ENCODE data around the gene DRD2.

The DRD2 gene

DNA sequence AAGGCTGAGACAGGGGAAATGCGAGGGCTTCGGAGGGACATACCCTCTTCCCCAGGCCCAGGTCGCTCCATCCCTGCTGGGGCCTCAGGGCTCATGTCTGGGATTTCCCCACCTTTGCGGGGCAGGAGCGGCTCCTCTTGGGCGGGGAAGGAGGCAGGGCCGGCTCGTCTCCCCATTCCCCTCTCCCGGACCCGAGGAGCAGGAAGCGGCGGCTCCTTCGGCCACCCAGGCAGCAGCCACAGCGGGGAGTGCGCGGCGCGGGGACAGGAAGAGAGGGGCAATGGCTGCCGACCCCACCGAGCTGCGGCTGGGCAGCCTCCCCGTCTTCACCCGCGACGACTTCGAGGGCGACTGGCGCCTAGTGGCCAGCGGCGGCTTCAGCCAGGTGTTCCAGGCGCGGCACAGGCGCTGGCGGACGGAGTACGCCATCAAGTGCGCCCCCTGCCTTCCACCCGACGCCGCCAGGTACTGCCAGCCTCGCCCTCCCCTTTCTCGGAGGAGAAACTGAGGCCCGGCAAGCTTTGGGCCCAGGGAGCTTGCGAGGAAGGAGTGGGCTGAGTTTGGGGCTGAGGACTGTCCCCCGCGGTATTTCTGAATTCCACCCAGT is 87.5 kb downstream of the DRD2 start, which contains the start of gene ANKK1:
Gene ANKK1 (plus strand): TSS at position 175 of the 607 bp plus-strand sequence. CDS start 106 bp downstream, at position 281.
- CTCF ChIA-PET: interaction anchor here (1.3 kb wide), 1 partner anchor 17 kb away, joined by 3 read pairs; no protein-coding TSS in a partner anchor
- TF ChIP-seq, protein P1, sequence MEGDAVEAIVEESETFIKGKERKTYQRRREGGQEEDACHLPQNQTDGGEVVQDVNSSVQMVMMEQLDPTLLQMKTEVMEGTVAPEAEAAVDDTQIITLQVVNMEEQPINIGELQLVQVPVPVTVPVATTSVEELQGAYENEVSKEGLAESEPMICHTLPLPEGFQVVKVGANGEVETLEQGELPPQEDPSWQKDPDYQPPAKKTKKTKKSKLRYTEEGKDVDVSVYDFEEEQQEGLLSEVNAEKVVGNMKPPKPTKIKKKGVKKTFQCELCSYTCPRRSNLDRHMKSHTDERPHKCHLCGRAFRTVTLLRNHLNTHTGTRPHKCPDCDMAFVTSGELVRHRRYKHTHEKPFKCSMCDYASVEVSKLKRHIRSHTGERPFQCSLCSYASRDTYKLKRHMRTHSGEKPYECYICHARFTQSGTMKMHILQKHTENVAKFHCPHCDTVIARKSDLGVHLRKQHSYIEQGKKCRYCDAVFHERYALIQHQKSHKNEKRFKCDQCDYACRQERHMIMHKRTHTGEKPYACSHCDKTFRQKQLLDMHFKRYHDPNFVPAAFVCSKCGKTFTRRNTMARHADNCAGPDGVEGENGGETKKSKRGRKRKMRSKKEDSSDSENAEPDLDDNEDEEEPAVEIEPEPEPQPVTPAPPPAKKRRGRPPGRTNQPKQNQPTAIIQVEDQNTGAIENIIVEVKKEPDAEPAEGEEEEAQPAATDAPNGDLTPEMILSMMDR (IDR thresholded peaks at IDR 0.05; ENCODE audit: control extremely low read depth, extremely low read depth, low read depth, missing control alignments): peak; percentile 11
- no peak for DNase-seq (ENCODE audit: extremely low spot score)
- POLR2A ChIA-PET: no interaction called here

GRCh38 chr11:113386866-113387265 is 88.3 kb downstream of the DRD2 start:
- TF ChIP-seq, protein P1 (IDR thresholded peaks at IDR 0.05; ENCODE audit: control extremely low read depth, extremely low read depth, low read depth, missing control alignments): no peak
- CTCF ChIA-PET: interaction anchor here (0.9 to 2.4 kb wide), 3 partner anchors 9 to 18 kb away, joined by 3 to 11 read pairs (median 3); no protein-coding TSS in a partner anchor
- POLR2A ChIA-PET: no interaction called here
- no peak for DNase-seq (ENCODE audit: extremely low spot score)

GRCh38 chr11:113385749-113386148 is 89.4 kb downstream of the DRD2 start:
- CTCF ChIA-PET: interaction anchor here (1.2 to 2.4 kb wide), 4 partner anchors 9 to 147 kb away, joined by 3 to 11 read pairs (median 6); no protein-coding TSS in a partner anchor
- TF ChIP-seq, protein P1 (IDR thresholded peaks at IDR 0.05; ENCODE audit: control extremely low read depth, extremely low read depth, low read depth, missing control alignments): no peak
- DNase-seq (ENCODE audit: extremely low spot score): no peak
- POLR2A ChIA-PET: no interaction called here

- TF ChIP-seq, protein P1 (IDR thresholded peaks at IDR 0.05; ENCODE audit: control extremely low read depth, extremely low read depth, low read depth, missing control alignments): no peak
- no peak for DNase-seq (ENCODE audit: extremely low spot score)
- ChIA-PET CTCF (interaction anchor here (1.2 to 1.6 kb wide), 4 partner anchors 8 to 148 kb away, joined by 3 to 7 read pairs (median 4); no protein-coding TSS in a partner anchor), POLR2A (no interaction called here)
Observed at GRCh38 chr11:113384551-113384950, 90.6 kb downstream of the DRD2 start.

DNA sequence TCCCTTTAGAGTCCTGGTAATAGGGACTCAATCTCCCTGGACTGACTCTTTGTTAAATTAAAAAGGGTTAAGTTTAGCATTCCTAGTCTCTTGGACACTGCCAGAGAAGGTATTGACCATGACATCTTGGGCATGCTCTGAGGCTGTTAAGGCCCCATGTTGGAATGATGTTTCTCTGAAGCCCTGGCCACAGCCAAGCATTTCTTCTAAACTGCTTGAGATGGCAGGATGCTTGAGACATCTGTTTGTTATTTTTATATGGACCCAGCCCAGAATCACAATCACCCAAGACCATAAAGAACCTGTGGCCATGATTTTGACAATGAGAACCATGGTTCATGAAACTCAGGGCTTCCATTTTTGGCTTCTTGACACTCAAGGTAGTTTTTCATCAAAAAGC is 93.1 kb downstream of the DRD2 start:
- TF ChIP-seq, protein P1 (IDR thresholded peaks at IDR 0.05; ENCODE audit: control extremely low read depth, extremely low read depth, low read depth, missing control alignments): no peak
- POLR2A ChIA-PET: no interaction called here
- no peak for DNase-seq (ENCODE audit: extremely low spot score)
- CTCF ChIA-PET: no interaction called here

- POLR2A ChIA-PET: no interaction called here
- no peak for DNase-seq (ENCODE audit: extremely low spot score)
- TF ChIP-seq, protein P1 (IDR thresholded peaks at IDR 0.05; ENCODE audit: control extremely low read depth, extremely low read depth, low read depth, missing control alignments): no peak
- CTCF ChIA-PET: interaction anchor here (1.9 kb wide), 1 partner anchor 11 kb away, joined by 5 read pairs; no protein-coding TSS in a partner anchor
Observed at GRCh38 chr11:113378692-113379091, 96.5 kb downstream of the DRD2 start.
